CD4-positive, alpha-beta T cell treated with Interleukin-15 for 1 hour (primary cell): ENCODE measurements around the gene PHEX.
"Not testable (repeated sequence)": the region's sequence is repeated elsewhere in the genome, so short reads cannot be mapped to it uniquely, and the experiment has no call there.

Experiments used
- DNase-seq: peaks from one replicate; pipeline ENCODE4 v3.0.0-alpha.2; 2020

Gene PHEX

DNA sequence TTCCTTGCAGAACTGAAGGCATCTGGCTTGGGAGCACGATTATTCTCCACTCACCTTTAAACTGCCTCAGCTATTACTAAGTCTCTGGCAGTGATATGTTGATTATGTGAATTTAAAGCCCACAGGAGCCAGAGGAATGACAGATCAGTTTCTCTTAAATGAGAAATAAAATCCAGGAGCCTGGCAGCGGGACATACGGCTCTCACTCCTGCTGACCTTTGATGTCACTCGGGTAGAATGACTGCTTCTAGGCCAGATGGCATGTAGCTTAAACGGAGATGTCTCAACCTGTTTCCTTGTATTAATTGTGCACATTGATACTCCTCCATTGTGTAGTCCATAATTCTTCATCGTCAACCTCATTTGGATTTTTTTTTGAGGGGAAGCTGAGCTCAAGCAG, 236.6 kb downstream of the PHEX start:
- no peak for DNase-seq

DNA sequence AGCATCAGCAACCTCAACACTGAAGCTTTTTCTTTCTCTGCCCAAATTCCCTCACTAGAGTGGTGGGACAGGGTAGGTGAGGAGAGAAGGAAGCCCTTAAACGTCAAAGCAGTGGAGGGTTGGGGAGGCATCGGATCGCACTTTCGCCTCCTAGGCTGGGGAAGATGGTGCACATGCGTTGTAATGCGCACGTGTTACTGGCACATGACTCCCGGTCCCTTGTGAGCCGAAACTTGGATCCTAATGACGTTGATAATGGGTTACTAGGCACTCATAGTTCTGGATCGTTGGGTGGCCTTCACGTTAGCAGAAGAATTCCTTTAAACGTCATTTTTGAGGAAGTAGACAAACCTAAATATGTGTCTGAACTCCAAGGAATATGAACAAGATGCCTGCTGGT, 240.5 kb downstream of the PHEX start, which contains the start of gene CBLL2:
CBLL2 (plus strand) TSS at position 301 of the 400 bp plus-strand sequence; CDS start at position 380, 79 bp downstream.
- no peak for DNase-seq

DNA sequence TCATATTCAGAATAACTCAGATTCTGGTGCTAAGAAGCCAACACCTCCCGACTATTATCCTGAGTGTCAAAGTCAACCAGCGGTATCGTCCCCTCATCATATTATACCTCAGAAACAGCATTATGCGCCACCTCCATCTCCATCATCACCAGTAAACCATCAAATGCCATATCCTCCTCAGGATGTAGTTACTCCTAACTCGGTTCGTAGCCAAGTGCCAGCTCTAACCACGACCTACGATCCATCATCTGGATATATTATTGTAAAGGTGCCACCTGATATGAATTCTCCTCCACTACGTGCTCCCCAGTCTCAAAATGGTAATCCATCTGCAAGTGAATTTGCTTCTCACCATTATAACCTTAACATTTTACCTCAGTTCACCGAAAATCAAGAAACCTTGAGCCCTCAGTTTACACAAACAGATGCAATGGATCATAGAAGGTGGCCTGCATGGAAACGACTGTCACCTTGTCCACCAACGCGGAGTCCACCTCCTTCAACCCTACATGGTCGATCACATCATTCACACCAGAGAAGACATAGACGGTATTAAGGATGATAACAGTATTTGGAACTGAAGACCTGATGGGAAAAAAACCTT, 241.7 kb downstream of the PHEX start:
- DNase-seq, result no peak

DNA sequence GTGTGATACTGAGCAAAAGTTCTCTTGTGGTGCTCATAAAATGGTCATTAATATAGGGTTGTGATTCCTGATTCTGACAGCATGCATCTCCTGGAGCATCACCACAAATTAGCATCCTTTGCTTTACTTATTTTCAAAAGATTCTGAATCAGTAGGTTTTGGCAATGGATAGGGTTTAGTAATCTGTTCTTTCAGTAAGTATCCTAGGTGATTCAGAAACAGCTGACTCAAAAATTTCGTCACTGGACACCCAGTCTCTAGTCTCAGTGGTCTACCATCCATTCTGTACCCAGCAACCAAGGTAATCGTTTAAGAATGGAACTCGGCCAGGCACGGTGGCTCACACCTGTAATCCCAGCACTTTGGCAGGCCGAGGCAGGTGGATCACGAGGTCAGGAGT, 244.7 kb downstream of the PHEX start:
- no peak for DNase-seq

GRCh38 chrX:22278375-22278774, 246.2 kb downstream of the PHEX start:
- DNase-seq, result no peak

- not testable (repeated sequence) for DNase-seq
Measured at GRCh38 chrX:22289209-22289608, 257.1 kb downstream of the PHEX start.

- DNase-seq, result no peak
Measured at GRCh38 chrX:22296871-22297270, 264.7 kb downstream of the PHEX start.

DNA sequence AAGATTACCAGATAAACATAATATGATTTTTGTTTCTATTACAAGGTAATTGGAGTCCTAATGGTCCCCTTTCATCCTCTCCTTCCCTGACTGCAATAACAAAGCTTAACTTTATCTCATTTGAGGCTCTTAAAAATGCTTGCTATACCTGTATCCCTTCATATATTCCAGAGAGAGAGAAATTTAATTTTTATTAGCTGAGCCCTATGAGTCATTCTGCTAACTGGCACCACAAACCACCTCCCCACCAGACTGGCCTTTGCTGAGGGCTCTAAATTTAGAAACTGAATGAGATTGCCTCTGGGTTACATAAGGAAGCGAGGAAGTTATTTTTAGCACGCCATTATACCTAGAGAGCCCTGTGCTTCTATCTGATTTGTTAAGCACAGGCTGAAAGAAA, 268.0 kb downstream of the PHEX start:
- no peak for DNase-seq
